ENCODE results near the gene ZNF865. TPM values are rescaled to one million over a fixed set of nuclear protein-coding genes. Genes with fewer than 3 reads are reported as not detected.

Gene ZNF865
- total RNA-seq, 1 donor from 2014 or later, result 5.0 TPM

DNA sequence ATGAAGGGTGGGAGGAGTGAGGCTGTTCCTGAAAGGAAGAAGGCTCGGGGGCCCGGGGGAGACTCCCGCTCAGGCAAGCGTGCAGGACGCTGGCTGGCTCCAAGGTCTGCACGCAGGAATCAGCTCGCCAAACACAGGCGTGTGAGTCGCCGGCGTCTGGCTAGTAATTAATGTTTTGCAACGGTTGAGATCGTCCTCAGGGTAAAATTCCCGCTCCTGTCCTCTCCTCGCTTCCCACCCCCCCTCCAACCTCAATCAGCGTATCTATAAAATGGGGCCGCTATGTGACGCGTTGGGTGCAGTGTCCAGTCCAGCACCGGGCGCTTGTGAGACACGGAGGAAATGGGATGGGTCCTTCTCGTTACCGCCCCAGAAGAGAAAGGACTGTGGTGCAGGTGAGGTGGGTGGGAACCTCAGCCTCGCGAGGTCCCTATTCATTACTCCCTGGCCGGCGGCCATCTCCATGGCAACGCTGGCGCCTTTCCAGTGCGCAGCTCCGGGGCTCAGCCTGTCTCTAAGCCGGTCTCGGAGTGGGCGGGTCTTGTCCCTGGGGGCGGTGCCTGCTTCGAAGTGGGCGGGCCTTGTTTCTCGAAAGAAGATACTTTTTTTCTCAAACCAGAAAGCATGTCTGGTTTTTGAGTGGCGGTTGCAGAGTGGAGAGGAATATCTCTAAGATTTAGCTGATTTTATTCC, 18.3 kb upstream of the ZNF865 start:
- peak; percentile 96 for DNase-seq

GRCh38 chr19:55588738-55589137, 16.7 kb upstream of the ZNF865 start:
- no peak for DNase-seq

DNA sequence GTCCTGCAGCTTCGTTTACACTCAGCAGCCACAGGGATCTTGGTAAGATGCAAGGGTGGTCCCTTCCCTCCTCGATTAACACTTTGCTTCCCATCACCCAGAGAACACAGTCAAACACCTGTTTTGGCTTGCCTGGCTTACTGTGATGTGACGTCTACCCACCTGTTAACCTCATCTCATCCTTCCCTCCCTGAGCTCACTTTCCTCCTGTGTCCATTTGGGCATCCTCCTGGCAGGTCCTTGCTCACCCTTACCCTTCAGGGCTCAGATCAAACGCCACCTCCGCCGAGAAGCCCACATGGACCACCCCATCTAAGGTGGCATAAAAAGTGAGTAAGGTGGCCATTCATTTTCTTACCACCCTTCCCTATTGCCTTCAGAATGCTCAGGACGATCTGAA, 15.3 kb upstream of the ZNF865 start:
- no peak for DNase-seq

- DNase-seq, result peak; percentile 29
Observed at GRCh38 chr19:55590617-55591016, 14.8 kb upstream of the ZNF865 start.

DNA sequence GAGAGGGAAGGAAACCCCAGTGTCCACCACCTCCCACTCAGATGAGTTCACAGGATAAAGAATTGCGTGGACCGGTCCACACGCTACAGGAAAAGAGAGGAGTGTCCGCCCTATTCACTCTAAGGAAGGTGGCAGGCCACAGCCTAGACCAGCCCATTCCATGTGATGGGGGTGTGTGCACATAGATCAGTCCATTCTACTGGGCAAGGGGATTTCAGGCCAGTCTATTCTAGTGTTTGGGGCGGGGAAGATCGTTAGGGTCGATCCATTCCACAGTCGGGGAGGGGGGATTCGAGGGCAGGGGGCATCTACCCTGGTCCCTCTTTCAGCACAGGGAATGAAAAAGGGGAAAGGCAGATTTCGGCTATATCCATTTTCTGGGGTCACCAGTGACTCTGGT, 13.9 kb upstream of the ZNF865 start:
- DNase-seq, result no peak

GRCh38 chr19:55592391-55593090, 12.9 kb upstream of the ZNF865 start:
- DNase-seq, result no peak

GRCh38 chr19:55593096-55593772, 12.2 kb upstream of the ZNF865 start:
- DNase-seq, result no peak

DNA sequence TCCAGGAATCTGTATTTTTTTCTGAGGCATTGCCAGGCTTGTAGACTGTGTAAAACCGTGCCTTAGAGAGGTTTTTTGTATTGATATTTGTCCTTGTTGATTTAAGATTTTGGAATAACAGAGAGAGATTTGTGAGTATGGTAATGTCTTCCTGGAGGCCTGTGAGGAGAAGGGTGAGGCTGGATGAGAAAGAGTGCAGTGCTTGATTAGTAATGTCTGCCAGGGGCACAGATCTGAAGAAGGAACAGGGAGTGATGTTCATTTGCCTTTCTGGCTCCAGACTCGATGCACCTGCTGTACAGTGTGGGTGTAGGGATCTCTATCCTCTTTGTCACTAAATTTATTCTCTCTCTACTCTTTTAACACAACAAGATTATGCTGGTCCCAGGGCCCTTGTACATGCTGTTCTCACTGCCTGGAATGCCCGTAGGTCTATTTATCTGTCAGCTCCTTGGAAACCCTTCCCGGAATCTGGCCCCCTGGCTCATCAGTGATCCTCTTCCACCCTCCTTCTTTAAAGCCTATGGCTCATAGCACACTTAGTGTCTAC, 10.4 kb upstream of the ZNF865 start:
- peak; percentile 72 for DNase-seq

GRCh38 chr19:55596304-55596703, 9.1 kb upstream of the ZNF865 start:
- no peak for DNase-seq

DNA sequence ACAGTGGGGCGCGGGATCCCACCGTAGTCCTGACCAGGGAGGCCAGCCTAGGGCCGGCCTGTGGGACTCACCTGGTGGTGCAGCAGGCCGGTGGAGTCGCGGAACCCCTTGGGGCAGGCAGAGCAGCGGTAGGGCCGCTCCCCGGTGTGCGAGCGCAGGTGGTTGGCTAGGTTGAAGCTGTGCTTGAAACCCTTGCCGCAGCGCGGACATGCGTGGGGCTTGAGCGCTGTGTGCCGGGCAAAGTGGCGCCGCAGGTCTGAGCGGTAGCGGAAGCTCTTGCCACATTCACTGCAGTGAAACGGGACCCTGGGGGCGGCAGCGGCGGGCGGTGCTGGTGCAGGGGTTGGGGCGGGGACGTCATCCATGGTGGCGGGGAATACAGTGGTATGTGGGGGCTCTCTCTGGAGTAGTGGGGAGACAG, 7.9 kb upstream of the ZNF865 start:
- DNase-seq, result no peak

DNA sequence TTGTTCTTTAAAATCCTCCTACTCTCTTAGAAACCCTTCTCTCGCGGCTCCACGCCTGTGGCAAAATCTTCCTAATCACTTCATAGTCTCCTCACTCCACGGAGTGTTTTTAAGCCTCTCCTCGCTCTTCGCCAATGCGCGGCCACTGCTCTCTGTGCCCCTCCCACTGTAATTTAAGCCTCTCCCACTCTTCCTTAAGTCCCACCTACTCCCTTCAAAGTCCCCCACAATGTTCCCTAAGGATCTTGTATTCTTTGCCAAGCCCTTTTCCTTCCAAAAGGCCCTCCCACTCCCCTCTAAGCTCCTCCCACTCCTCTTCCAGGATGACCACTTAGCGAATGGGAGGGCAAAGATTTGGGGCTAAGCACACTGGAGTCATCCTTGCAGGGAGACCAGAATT, 7.4 kb upstream of the ZNF865 start:
- DNase-seq, result no peak

DNA sequence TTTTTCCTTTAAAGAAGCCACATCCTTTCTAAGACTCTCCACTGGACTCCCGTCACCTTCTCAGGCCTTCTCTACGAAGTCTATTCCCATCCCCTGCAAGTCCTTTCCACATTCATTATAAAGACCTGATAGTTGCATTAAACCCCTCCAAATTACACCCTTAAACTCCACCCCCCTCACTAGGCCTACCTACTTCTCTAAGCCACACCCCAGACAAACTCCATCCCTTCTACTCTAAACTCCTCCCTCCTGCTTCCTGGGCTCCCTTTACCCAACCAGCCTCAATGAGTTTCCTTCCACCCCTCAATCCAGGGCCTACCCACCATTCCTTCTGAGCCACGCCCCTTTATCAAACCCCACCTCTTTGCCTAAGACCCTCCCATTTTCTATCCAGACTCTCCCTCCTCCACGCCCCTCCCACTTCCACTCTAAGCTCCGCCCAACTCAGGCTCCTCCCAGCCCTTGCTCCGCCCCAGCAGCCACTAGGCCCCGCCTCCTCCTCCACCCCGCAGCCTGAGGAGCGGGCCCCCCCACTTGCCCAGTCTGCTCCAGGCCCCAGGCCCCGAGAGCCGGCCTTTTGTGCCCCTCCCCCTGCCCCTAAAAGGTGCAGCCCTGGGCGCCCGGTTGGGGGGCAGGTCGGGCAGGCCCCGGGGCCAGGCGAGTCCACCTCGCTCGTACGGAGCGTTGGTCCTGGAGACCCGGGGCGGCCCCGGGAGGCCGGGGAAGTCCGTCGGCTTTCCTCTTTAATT, 6.6 kb upstream of the ZNF865 start:
- DNase-seq, result peak; percentile 96

- peak; percentile 100 for DNase-seq
Observed at GRCh38 chr19:55599468-55599841, 6.0 kb upstream of the ZNF865 start, which contains the start of gene FIZ1. Gene FIZ1 (minus strand): TSS chr19:55599517. CDS start chr19:55597865, 1,652 bp downstream.

GRCh38 chr19:55599842-55600661, 5.4 kb upstream of the ZNF865 start, which contains the start of gene ZNF524:
Gene ZNF524 (plus strand): TSS chr19:55600288. CDS start chr19:55602113, 1,825 bp downstream.
- peak; percentile 97 for DNase-seq

- DNase-seq, result no peak
Observed at GRCh38 chr19:55600662-55601028, 4.8 kb upstream of the ZNF865 start.

DNA sequence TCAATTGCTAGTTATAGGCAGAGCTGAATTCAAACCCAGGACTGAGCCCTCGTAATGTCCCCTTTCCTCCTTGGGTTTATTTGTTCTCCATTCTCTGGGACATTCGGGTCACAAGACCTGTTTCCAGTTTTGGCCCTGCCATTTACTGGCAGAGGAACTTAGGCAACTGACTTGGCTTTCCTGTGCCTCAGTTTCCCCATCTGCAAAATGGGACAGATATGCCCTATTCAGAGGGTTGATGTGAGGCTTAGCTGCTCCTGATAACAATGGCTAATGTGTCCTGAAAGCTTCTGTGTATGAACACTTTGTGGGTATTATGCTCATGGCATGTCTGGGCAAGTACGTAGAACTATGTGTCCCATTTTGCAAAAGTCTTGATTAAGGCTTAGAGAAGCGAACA, 4.4 kb upstream of the ZNF865 start:
- DNase-seq, result peak; percentile 28

DNA sequence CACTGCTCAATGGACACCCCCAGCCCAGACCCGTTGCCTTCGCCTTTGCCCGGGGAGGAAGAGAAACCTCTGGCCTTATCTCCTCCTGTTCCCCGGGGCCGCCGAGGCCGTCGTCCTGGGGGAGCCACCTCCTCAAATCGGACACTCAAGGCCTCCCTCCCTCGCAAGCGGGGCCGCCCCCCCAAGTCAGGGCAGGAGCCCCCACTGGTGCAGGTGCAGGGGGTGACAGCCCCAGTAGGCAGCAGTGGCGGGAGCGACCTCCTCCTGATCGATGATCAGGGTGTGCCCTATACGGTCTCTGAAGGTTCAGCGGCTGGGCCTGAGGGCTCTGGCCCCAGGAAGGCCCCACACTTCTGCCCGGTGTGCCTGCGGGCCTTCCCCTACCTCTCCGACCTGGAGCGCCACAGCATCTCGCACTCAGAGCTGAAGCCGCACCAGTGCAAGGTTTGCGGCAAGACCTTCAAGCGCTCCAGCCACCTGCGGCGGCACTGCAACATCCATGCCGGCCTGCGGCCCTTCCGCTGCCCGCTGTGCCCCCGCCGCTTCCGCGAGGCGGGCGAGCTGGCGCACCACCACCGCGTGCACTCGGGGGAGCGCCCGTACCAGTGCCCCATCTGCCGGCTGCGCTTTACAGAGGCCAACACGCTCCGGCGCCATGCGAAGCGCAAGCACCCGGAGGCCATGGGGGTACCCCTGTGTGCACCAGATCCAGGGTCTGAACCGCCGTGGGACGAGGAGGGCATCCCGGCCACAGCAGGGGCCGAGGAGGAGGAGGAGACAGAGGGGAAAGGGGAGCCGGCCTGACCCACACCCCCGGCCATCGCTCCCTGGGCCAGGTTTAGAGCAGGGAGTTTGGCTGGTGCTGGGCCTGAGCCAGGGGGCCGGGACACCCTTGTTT, 3.1 kb upstream of the ZNF865 start:
- no peak for DNase-seq

GRCh38 chr19:55603115-55603514, 2.3 kb upstream of the ZNF865 start:
- DNase-seq, result no peak

DNA sequence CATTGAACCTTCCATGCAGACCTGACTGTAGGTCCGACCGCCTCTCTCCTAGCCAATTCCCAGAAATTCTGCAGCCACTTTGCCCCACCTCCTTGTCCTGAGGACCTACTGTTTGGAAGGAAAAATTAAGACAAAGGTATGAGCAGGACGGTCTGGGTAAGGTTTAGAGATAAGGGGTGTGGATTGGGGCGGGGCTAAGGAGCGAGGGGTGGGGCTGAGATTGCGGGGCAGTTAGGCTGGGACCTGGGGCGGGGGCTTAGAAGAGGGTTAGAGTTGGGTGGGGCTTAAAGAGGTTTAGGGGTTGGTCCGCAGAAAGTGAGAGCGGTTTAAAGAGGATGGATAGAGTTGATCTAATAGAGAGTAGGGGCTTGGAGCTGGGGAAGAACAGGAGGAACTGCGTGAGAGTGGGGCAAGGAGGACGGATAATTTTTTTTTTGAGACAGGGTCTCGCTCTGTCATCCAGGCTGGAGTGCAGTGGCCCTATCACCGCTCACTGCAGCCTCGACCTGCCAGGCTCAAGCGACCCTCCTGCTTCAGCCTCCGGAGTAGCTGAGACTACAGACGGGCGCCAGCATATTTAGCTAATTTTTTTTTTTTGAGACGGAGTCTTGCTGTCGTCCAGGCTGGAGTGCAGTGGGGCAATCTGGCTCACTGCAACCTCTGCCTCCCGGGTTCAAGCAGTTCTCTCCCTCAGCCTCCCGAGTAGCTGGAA, 1.7 kb upstream of the ZNF865 start:
- no peak for DNase-seq

Measured in tongue (tissue), 2 donors.